HG03135 (cell line): ENCODE data around the gene TJP1.
"Not testable (repeated sequence)": the region's sequence is repeated elsewhere in the genome, so short reads cannot be mapped to it uniquely, and the experiment has no call there.

Experiments
- ATAC-seq: cut with Tn5 transposase; IDR thresholded peaks from one replicate; pipeline ENCODE4 v1.9.1; 2021; ENCODE audit warnings: mild to moderate bottlenecking, moderate library complexity; ENCODE audit not compliant: unreplicated experiment

The TJP1 gene

DNA sequence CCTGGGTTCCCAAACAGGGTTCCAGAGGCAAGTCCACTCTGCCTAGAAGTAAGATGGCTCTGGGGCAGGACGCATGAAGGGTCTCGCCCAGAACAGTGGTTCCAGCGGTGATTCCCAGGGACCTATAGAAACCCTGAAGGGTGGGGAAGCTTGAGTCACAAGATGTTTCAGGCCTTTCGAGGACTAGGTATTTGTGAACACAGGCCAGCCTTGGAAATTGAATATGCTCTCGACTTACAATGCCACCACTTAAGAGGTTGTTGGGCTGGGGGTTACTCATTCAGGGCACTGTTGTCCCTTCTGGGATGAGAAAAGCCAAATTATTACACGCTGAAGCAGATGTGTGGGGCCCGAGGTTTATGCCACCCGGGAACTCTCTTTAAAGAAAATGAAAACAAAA lies 152.0 kb downstream of the TJP1 start:
- ATAC-seq, result no peak

DNA sequence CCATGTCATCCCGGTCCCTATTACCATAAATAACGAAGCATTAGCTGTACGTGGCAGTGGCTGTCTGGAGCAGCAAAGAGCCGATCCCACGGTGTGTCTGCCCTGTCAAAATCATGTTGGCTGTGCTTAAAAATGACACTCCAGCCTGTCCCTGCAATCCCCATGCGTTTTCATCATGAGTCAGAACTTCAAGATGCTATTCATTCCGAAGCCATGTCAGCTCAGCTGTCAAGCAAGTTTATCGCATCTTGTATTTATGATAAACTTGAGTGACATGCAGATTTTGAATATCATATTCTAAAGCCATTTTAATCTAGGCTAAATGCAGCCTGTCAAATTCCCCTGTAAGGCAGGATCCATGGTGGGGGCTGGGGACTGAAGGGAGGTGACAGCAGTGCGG lies 152.4 kb downstream of the TJP1 start:
- no peak for ATAC-seq

DNA sequence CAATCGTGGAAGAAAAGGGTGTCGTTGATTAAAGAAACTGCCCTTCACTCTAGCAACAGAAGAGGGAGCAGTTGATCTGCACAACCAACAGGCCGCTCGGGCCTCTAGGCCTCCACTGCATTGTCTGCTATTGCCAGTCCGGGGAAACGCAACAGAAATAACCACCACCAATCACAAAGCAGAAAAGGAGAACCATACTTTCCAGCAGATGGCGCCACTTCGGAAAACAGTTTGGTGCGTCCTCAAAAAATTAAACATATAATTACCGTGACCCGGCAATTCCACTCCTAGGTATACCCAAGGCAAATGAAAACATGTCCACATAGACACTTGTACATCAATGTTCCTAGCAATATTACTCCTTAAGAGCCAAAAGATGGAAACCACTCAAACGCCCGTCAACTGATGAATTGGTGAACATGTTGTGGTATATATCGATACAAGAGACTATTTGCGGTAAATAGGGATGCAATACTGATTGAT lies 154.1 kb downstream of the TJP1 start:
- no peak for ATAC-seq

DNA sequence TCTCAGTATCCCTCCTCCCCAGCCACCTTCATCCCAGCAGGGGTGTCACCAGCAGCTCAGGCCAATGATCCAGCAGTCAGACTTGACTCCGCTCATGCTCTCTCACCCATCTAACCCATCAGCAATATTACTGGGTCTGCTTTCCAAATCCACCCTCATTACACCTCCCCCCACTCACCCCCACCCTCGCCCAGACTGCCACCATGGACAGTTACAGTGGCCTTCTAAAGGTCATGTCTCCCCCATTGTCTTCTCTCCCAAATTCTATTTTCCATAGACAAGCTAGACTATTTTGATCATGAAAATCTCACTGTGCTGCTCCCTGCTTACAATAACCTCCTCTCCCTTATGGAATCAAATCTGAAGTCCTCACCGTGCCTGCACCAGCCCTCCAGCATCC lies 156.0 kb downstream of the TJP1 start:
- no peak for ATAC-seq

DNA sequence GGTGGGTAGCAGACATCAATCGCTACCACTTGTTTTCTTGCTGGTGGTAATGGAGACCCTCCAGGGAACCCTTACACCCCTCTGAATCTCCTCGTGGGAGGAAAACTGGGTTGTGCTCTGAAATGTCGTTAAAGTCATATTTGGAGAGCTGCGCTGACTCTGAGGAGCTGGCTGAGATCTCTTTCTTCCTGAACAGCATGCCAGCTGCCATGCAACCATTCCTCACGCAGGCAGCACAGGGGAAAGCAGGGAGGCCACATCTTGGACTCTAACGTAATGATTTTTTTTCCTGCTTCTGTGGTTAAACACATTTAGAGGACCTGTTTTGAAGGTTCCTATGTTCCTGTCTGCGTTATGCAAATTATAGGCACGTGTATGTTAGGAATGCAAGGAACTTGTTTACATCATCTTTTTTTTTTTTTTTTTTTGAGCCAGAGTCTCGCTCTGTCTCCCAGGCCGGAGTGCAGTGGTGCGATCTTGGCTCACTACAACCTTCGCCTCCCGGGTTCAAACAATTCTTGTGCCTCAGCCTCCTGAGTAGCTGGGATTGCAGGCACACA lies 156.7 kb downstream of the TJP1 start:
- ATAC-seq, result no peak

DNA sequence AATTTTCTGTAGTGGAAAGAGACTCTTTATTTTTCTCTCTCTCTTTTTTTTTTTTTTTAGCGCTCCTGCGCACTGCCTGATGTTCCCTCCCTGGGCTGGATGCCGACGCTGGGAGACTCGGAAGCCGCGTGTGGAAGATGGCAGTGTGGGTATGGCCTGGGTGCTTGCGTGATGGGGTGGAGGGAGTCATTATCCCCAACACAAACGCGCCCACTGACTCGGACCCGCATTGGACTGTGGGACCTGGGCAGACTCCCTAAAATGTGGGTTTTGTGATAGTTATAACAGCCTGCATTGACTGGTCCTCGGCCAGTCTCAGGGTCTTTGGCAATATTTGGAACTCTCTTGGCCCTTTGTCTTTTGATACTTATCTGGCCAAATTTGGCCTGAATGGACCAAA lies 157.9 kb downstream of the TJP1 start:
- ATAC-seq, result no peak

DNA sequence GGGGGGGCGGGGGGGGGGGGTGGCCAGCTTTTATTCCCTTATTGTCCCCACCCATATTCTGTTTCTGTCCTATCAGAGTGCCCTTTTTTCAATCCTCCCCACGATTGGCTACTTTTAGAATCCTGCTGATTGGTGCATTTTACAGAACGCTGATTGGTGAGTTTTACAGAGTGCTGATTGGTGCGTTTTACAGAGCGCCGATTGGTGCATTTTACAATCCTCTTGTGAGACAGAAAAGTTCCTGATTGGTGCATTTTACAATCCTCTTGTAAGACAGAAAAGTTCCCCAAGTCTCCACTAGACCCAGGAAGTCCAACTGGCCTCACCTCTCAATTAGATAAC lies 164.8 kb downstream of the TJP1 start:
- not testable (repeated sequence) for ATAC-seq

DNA sequence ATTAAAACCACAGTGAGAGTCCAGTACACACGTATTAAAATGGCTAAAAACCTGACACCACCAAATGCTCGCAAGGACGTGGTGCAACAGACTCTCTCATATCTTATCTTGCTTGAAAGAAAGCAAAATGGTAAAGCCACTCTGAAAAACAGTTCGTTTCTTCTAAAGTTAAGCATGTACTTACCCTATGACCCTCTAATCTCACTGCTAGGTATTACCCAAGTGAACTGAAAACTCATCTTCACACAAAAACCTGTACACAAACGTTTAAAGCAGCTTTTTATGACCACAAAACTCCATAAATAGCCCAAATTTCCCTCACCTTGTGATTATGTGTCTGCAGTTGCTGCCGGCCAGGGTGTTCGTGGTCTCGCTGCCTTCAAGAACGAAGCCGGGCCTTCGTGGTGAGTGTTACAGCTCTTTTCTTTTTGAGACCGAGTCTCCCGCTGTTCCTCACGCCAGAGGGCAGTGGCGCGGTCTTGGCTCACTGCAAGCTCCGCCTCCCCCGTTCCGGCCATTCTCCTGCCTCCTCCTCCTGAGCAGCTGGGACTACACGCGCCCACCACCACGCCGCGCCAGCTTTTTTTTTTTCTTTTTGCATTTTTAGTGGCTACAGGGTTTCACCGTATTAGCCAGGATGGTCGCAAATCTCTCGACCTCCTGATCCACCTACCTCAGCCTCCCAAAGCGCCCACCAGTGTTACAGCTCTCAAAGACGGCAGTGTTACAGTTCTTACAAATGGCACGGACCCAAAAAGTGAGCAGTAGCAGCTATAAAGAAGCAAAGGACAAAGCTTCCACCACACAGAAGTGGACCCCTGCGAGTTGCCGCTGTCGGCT lies 165.4 kb downstream of the TJP1 start:
- no peak for ATAC-seq

DNA sequence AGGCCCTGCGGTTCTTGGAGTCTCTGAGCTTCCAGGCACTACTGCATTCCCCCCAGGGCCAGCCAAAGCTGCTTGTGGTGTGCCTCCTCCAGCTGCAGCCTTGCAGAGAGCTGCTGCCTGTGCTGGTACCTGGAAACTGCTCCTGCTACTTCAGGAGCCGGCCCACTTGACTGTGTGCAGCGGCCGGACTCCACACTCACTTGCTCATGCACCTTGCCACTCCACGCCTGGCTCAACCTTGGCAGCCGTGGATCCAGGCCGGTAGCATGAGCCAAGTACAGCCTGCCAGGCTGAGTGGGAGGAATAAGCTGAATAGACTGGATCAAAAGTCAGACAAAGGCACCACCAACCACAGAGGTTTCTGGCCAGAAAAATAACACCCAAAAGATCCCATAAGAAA lies 169.7 kb downstream of the TJP1 start:
- no peak for ATAC-seq

DNA sequence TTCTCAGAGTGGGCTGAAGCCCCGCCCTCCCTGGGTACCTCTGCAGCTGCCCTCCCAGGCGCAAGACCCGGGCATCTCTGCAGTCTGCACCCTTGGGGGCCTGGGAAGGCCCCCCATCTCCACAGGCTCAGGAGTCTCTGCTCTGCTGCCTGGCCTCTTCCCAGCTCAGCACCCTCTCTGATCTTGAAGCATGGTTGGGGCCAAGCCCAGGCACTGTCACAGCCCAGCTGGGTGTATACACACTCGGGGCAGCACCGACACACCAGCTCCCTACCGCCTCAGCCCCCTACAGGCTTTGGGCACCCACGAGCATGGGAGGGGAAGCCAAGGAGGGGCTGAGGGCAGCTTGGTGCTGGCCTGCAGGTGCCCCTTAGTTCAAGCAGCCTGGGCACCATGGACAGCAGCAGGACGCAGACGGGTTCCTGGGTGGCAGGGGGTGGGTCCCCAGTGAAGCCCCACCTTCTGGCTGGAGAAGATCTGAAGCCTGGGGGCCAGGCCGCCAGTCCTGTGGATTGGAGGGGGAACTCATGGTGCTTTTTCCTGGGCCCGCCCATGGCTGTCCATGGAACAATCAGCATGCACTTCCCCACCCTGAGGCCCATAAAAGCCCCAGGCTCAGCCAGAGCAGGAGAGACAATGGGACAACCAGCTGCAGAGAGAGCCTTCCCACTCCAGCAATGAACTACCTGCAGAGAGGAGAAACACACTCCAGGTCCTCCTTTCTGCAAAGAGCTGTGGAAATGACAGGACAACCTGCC lies 170.6 kb downstream of the TJP1 start:
- no peak for ATAC-seq
